GM12873 (cell line): ENCODE measurements around the gene CLPTM1L.

ENCODE experiments used
- TF ChIP-seq, protein P1 (sequence below): IDR thresholded peaks from 2 replicates; pipeline ENCODE4 v1.5.1; 2012; ENCODE audit warnings: low read depth, mild to moderate bottlenecking, moderate library complexity, low read length, control low read depth; ENCODE audit not compliant: insufficient read depth; ENCODE audit errors: missing control alignments

Gene CLPTM1L

DNA sequence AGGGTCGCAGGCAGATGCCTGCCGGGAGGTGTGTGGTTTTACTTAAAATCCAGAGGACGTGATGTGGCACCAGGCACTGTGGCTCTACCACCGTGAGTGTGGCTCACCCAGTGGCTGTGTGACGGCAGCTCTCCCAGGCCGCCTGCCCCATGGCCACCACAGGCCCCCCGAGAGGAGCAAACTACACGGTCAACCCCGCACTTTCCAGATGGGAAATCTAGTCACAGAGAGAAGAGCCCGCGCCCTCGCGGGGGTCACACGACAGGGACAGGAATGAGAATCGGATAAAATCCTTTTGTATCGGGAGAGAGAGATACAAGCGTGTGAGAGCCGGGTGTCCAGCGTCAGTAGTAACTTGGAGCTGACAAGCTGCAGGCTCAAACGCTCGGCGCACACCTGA, 74.5 kb downstream of the CLPTM1L start:
- TF ChIP-seq, protein P1, sequence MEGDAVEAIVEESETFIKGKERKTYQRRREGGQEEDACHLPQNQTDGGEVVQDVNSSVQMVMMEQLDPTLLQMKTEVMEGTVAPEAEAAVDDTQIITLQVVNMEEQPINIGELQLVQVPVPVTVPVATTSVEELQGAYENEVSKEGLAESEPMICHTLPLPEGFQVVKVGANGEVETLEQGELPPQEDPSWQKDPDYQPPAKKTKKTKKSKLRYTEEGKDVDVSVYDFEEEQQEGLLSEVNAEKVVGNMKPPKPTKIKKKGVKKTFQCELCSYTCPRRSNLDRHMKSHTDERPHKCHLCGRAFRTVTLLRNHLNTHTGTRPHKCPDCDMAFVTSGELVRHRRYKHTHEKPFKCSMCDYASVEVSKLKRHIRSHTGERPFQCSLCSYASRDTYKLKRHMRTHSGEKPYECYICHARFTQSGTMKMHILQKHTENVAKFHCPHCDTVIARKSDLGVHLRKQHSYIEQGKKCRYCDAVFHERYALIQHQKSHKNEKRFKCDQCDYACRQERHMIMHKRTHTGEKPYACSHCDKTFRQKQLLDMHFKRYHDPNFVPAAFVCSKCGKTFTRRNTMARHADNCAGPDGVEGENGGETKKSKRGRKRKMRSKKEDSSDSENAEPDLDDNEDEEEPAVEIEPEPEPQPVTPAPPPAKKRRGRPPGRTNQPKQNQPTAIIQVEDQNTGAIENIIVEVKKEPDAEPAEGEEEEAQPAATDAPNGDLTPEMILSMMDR = no peak

DNA sequence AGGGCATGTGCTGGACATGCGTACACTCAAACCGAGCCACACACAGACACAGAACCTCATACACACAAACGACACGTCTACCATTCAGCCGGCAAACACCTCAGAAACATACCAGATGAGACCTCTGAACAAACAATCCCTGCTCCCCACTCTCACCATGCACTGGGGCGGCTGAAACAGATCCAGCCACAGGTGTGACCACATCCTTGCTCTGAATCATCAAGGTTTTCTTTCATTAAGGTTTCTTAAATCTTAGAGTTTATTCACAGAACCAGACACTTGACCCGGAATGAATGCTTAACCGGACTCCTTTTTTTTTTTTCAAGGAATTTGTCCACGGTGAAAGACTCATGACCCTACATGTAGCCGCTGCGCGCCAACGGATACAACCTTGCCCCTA, 76.2 kb downstream of the CLPTM1L start:
- TF ChIP-seq, protein P1 = no peak

DNA sequence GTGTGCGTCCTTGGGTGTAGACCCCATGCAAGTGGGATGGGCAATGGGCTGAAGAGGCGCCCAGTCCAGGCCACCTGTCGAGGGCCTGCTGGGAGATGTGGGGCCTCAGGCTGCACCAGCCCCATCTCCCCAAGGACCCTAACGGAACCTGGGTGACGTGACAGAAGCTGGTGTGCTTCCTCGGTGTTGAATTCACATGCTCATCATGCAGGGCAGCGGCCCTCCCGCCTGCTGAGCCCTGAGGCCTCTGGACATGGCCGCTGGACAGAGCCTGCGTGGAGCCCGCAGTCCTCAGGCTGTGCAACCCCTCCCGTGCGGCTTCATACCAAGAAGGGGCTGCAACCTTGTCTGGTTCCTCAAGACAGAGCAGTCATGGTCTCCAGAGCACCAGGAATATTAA, 76.8 kb downstream of the CLPTM1L start:
- TF ChIP-seq, protein P1 = no peak
